GM18951 (cell line): Measurements from ENCODE around the gene SULT1A1.
"Not testable (repeated sequence)": the region's sequence is repeated elsewhere in the genome, so short reads cannot be mapped to it uniquely, and the experiment has no call there.

Source experiments
- POLR2A ChIP-seq: IDR thresholded peaks from 4 replicates; pipeline ENCODE4 v1.6.1; 2011; ENCODE audit warnings: mild to moderate bottlenecking; ENCODE audit not compliant: insufficient read length, insufficient read depth; ENCODE audit errors: extremely low read depth
- in situ Hi-C: fragments of 300-500 bp; cut with MboI; formaldehyde crosslinking; loops from one replicate; pipeline ENCODE4 v1.12.0; 2022; ENCODE audit warnings: low sequenced_read_pairs, mixed read lengths, inconsistent platforms; ENCODE audit not compliant: unreplicated experiment

The SULT1A1 gene

GRCh38 chr16:28575446-28576109 lies 34.3 kb downstream of the SULT1A1 start:
- no peak for TF ChIP-seq POLR2A
- in situ Hi-C loops, result no loop called here

- in situ Hi-C loops, result no loop called here
- TF ChIP-seq POLR2A, result no peak
Observed at GRCh38 chr16:28574925-28575324, 34.9 kb downstream of the SULT1A1 start.

- in situ Hi-C loops, result no loop called here
- TF ChIP-seq POLR2A, result no peak
Observed at GRCh38 chr16:28573738-28574718, 35.8 kb downstream of the SULT1A1 start.

- in situ Hi-C loops, result no loop called here
- no peak for TF ChIP-seq POLR2A
Observed at GRCh38 chr16:28572696-28573510, 36.9 kb downstream of the SULT1A1 start.

- in situ Hi-C loops, result no loop called here
- TF ChIP-seq POLR2A, result no peak
Observed at GRCh38 chr16:28569968-28570752, 39.7 kb downstream of the SULT1A1 start.

- no peak for TF ChIP-seq POLR2A
- in situ Hi-C loops, result no loop called here
Observed at GRCh38 chr16:28569021-28569420, 40.8 kb downstream of the SULT1A1 start.

GRCh38 chr16:28567292-28567691 lies 42.6 kb downstream of the SULT1A1 start:
- no peak for TF ChIP-seq POLR2A

GRCh38 chr16:28566233-28566925 lies 43.5 kb downstream of the SULT1A1 start:
- in situ Hi-C loops, result not testable (repeated sequence)

More at GRCh38 chr16:28567292-28567691, 42.6 kb downstream of the SULT1A1 start:
- in situ Hi-C loops, result no loop called here

- in situ Hi-C loops, result no loop called here
- TF ChIP-seq POLR2A, result no peak
Observed at GRCh38 chr16:28563218-28563617, 46.6 kb downstream of the SULT1A1 start.

GRCh38 chr16:28562199-28562598 lies 47.6 kb downstream of the SULT1A1 start:
- TF ChIP-seq POLR2A, result no peak
- in situ Hi-C loops, result no loop called here

- no peak for TF ChIP-seq POLR2A
- in situ Hi-C loops, result no loop called here
Observed at GRCh38 chr16:28561557-28562187, 48.2 kb downstream of the SULT1A1 start.

GRCh38 chr16:28558456-28558855 lies 51.4 kb downstream of the SULT1A1 start:
- in situ Hi-C loops, result no loop called here
- TF ChIP-seq POLR2A, result no peak

GRCh38 chr16:28556914-28557320 lies 52.9 kb downstream of the SULT1A1 start:
- in situ Hi-C loops, result no loop called here
- TF ChIP-seq POLR2A, result no peak
